Measurements from ENCODE around the gene ITFG1.

DNA sequence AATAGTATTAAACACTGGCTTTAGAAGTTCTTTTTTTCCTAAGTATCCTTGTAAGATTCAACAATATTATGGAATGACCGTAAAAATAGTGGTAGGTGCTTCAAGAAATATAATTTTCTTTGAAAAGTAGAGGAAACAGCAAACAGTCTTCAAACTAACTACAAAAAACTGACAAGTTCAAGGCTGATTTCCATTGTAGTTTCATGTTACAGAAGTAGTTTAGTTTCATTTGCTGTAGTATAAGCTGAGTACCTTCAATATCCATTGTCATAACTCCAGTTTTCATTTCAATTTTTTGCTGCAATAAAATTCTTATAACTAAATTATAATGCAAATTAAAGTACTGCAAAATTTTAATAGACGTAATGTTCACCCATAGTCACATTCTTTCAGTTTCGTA is 19.5 kb upstream of the ITFG1 start:
- TF ChIP-seq CTCF (IDR thresholded peaks at IDR 0.05), result no peak
- no peak for TF ChIP-seq POLR2A (IDR thresholded peaks at IDR 0.05)
